Occipital lobe (tissue), 2 donors: Measurements from ENCODE around the gene LRRN3. TPM values are rescaled to one million over a fixed set of nuclear protein-coding genes. Genes with fewer than 3 reads are reported as not detected.
"Not testable (repeated sequence)": the region's sequence is repeated elsewhere in the genome, so short reads cannot be mapped to it uniquely, and the experiment has no call there.

ENCODE experiments used
- DNase-seq: peaks from one replicate; lab custom pipeline; 2025; lab: John Stamatoyannopoulos, UW
- total RNA-seq: library from RNA; depleted of rRNA; stranded (reverse); fragments of >200 nt; gene quantifications from one replicate; pipeline ENCODE4 v1.2.3, GENCODE V29; 2014

Gene LRRN3
- total RNA-seq = 187 TPM

DNA sequence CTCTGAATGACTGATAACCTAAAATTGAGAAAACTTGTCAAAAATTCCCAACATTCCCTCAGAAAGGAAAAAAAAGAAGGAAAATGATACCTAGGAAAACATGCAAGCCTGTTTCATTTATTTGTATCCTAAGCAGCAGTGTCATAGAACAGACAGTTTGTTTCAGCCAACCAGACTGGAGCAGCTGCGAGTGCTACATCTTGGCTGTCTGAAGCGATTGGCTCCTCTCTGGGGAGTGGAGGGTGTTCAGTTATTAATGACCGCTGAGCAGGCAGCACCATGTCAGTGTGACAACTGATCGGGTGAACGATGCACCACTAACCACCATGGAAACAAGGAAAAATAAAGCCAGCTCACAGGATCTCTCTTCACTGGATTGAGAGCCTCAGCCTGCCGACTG lies at the start of gene LRRN3:
Gene LRRN3 (plus strand): TSS at position 282 of the 400 bp plus-strand sequence. CDS start 31,646 bp downstream, outside the sequence.
- DNase-seq = peak; percentile 70

DNA sequence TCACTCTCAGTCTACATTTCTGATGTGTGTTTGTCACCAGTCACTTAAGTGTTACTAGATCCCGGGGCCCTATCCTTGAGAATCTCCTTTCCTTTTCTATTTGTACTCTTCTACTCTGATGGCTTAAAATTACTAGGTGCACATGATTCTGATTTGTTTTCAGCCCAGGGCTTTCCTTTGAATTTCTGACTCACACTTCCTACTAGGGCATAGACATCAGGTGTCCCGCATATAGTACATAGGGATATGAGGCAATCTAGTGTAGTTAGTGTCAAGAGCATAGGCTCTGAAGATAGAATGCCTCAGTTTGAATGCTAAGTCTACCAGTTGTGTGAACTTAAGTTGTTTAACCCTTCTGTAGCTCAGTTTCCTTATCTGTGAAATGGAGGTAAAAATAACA lies 49.4 kb upstream of the LRRN3 start:
- no peak for DNase-seq

DNA sequence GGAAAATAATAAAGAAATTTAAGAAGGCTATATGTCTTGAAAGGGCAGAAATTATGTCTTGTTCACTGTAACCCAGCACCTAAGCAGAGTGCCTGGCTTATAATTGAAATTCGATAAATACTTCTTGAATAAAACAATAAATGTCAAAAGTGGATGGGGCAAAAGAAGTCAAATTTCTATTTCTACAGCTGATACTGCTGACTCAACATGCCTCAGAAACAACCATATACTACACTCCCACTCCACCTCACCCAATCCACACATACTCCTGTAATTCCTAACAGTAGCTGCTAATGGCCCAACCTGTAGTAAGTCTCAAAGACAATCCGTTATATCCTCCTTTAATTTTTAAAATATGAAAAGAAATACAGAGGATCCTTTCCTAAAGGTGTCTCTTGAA lies 48.1 kb upstream of the LRRN3 start:
- no peak for DNase-seq

DNA sequence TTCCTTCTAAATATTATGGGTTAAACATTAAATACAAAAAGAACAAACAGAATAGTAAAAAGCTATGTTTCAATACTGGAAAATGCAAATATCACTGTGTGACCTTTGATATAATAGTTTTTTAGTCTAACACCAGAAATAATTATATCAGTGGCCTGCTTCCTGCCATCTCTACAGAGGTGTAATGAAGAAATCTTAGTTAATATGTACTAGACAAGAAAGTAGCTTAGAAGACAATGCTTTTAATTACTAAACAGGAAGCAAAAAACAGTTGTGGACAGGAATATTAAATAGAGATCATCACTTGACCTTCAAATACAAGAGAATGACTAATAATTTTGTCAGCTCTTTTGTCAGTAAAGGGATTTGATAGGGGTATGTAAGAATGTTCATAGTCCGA lies 47.4 kb upstream of the LRRN3 start:
- DNase-seq = no peak

DNA sequence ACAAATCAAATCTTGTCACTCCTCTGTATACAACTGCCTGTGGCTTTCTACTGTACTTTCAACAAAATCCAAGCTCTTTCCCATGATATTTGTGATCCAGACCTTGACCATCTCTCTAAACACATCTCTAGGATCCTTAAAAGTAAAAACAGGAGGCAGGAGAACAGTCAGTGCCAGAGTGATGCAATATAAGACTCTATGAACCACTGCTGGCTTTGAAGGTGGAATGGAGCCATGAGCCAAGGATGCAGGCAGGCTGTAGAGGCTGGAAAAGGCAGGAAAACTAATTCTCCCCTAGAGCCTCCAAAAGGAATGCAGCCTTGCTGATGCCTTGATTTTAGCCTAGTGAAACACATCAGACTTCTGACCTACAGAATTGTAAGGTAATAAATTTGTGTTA lies 45.5 kb upstream of the LRRN3 start:
- no peak for DNase-seq

DNA sequence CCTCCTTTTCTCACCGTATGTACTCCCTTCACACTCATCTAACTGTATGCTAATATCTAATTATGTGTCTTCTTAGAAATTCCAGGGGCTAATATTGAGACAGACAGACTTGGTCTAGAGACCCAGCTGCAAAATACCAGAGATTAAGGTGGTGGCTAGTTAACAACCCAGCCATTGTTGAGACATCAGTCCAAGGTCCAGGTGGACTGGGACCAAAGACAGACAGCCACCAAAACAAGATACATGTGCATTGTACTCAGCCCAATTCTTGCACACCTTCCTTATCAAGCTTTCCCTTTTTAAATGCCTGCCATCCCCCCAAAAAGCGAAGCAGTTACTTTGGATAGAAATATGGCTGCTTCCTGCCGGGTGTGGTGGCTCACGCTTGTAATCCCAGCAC lies 43.3 kb upstream of the LRRN3 start:
- no peak for DNase-seq

DNA sequence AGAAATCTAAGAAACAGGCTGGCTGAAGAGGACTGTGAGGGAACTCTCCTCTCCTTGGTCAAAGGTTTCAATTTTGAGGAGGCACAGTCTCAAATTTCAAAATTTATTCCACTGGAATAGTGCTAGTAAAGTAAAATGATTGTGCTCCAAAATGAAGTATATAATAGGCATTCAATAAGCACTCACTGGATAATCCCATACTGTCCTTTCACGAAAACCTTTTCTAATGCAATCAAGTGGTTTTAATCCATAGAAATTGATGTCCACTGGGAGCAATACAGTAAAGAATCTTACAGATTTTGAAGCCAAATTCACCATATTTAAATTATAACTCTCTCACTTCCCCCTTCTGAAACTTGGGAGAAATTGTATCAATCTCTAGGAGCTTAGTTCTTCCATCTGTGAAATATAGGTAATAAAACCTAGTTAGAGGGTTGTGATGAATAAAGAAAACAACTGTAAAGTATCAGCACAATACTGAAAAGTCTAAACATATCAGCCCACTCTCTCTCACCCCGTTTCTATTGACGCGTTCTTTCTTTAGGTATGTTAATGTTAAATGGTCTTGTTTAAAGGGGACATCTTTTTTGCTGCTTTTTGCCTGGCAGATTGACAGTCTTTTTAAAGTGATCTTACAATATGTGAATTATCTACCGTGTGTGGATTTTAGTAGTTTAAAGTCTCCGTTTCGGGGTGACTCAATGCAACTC lies 40.8 kb upstream of the LRRN3 start:
- no peak for DNase-seq

DNA sequence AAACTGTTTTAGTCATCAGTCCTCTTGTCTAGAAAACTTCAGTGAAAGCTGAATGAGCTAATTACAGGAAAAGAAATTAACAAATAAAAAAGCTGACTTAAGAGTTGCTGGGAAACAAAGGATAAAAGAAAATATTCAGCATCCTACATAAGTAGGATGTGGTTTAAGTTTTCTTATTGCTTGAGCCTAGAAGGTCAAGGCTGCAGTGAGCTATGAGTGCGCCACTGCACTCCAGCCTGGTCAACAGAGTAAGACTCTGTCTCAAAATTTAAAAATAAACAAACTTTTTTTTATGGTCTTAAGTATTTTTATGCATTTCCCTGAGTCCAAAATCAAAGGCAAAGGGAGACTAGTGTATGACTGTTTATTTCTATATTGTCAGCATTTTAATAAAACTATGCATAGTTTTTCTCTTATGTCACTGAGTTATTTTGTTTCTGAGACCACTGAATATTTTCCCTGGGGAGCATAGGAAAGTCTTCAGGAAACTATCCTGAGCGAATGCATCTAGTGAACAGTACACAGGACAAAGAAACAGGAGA lies 40.0 kb upstream of the LRRN3 start:
- DNase-seq = no peak

DNA sequence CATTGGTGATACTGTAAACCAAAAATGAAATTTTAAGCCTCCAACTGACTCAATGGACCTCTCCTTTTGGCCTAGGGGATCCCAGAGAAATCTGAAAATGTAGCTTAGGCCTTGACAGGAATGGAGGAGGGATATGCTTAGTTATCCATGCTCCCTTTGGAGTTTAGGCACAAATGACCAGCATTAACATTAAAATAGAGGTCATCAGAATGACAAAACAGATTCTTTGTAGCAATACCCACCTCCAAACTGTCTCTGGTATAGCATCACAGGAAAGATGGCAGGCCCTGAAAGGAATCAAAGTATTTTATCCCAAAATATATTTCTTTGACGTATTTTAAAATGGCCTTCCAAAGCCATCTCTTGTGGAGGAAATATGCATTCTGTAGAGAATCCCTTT lies 39.1 kb upstream of the LRRN3 start:
- DNase-seq = no peak

DNA sequence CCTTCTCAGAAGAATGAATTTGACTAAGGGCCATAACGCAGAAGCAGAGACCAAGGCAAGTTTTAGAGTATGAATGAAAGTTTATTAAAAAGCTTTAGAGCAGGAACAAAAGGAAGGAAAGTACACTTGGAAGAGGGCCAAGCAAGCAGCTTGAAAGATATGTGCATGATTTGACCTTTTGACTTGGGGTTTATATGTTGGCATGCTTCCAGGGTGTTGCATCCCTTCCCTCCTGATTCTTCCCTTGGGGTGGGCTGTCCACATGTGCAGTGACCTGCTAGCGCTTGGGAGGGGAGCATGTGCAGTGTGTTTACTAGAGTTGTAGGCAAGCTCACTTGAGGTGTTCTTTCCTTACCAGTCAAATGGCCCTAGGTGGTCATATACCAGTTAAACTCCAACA lies 37.9 kb upstream of the LRRN3 start:
- no peak for DNase-seq

DNA sequence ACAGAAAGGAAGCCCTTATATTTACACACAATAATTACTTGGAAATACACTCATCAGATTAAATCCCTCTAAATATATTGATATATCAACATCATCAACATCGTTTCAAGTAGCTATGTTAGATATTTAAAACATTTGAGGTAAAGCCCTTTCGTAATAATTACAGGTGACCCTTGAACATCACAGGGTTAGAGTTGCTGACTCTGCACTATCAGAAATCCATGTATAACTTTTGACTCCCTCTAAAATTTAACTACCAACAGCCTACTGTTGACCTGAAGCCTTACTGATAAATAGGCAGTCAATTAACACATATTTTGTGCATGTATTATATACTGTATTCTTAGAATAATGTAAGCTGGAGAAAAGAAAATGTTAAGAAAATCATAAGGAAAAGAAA lies 34.6 kb upstream of the LRRN3 start:
- no peak for DNase-seq

DNA sequence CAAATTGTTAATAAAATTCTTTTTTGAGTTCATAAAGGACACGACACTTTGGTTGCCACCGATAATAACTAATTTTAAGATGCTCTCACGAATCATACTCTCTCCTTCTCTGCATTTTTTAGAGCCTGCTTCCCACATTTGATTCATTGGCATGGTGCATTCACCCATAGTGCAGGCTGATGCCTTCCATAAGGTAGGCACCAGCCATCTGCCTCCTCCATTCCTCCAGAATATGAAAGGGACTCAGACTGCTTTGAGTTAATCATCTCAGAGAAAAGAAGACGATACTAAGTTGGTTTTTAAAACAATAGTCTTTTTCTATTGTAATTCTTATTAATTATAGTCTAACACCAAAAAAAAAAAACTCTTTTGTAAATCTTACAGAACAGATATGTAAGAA lies 33.9 kb upstream of the LRRN3 start:
- DNase-seq = no peak

DNA sequence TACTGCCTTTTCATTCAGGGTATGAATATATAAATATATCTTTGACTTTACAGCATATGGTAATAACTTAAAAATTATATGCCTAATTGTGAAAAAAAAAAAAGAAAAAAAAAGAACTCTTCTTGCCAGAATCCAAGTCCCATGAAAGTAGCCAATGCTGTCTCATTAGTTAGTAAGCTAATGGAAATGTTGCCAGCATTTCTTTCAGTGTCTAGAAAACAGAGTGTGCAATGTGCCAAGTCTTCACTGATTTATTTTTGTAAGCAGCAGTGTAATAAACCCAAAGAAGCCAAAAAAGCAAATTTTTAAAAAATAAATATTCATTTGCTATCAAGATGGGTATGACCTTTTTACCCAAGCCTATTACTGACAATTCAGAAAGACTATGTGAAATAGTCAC lies 31.1 kb upstream of the LRRN3 start:
- DNase-seq = no peak

DNA sequence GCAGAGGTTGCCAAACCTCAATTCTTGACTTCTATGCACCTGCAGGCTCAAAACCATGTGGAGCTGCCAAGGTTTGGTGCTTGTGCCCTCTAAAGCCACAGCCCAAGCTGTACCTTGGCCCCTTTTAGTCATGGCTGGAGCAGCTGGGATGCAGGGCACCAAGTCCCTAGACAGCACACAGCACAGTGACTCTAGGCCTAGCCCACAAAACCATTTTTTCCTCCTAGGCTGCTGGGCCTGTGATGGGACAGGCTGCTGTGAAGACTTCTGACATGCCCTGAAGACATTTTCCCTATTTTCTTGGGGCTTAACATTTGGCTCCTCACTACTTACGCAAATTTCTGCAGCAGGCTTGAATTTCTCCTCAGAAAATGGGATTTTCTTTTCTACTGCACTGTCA lies 27.8 kb upstream of the LRRN3 start:
- no peak for DNase-seq

DNA sequence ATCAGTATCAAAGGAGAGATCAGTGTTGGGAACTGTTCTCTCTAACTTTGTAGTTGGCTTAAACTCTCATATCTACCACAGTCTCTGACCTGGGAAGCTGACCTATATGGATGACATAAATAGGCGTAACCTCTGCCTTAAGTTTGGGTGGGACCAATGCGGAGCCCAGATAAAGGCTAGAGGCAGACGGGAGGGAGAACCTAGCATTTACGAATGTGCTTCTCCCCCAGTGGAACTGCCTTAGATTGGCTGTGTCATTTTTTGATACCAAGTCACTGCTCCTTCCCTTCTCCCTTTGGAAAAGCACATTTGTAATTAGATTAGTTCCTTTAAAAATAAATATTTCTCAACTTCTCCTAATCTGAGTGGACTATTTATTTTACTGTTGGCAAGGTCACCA lies 23.7 kb upstream of the LRRN3 start:
- DNase-seq = no peak

DNA sequence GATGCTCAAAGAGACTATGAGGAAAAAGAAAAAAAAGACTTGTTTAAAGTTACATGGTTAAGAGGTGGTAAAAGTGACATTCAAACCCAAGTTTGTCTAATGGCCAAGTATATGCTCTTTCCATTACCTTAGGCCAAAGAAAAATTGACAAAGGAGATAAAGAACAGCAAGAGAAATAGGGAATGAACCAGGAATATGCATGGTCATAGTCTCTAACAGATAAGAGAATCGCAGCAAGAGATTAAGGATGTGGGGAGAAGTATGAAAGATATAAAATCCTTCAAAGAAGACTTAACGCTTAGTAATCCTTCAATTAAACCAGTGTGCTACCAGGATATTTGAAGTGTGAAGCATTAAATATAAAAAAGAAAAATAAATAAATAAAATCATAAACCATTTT lies 23.2 kb upstream of the LRRN3 start:
- no peak for DNase-seq

DNA sequence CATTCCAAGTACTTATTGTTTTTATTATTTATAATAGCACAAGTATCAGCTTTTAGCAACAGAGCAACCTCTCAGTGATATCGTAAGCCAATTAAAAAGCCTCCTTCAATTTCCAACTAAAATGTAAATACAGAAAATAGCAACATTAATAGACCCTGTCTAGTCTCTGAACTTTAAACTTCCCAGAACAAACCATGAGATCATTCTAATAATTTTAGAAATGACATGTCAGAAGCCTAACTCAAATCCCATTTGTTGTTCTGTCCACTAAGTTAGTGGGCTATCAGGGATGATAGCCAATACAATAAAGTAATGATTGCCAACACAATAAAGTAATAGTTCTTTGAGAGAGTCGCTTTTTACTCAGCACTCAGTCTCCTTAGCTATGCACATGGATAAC lies 22.3 kb upstream of the LRRN3 start:
- DNase-seq = no peak

DNA sequence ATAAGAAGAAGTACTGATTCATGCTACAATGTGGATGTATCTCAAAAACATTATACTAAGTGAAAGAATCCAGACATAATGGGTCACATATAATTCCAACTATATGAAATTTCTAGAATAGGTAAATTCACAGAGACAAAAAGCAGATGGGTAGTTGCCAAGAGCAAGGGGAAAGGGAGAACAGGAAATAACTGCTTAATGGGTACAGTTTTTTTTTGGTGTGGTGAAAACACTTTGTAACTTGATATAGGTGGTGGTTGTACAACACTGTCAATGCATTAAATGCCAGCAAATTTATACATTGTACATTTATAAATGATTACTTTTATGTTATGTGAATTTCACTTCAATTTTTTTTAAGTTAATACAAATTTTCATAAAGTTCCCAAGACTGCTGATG lies 19.4 kb upstream of the LRRN3 start:
- DNase-seq = no peak

DNA sequence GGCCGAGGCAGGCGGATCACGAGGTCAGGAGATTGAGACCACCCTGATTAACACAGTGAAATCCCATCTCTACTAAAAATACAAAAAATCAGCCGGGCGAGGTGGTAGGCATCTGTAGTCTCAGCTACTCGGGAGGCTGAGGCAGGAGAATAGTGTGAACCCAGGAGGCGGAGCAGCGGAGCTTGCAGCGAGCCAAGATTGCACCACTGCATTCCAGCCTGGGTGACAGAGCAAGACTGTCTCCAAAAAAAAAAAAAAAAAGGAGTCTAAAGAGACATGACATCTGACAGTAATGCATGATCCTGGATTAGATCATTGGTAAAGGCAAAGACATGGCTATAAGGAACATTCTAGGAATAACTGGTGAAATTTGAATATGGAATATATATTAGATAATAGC lies 18.3 kb upstream of the LRRN3 start:
- not testable (repeated sequence) for DNase-seq

DNA sequence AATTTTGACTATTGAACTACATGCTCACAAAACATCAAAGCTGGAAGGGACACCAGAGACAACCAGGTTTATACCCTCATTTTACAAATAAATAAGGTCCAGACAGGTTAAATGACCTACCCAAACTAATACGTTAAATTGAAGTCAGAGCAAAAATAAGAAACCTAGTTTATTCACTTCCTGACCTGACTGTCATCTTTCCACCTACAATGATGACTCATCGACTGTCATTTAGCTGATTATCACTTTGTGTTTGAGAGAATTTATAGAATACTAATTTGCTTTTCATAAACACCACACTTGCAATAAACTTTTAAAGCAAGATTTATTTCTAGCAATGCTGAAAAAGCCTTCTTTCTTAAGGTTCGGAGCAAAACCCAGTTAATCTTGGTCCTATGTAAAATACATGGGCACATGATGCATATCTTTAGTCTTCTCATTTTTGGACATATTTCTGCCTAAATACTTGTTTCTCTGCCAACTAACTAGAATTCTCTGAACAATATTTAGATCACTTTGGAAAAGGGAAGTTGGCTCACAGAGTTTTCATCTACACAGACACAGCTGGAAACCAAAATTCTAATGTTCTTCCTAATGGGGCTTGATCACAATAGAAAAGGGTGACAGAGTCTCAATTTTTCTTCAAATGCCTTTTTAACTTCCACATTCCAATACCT lies 16.7 kb upstream of the LRRN3 start:
- no peak for DNase-seq

DNA sequence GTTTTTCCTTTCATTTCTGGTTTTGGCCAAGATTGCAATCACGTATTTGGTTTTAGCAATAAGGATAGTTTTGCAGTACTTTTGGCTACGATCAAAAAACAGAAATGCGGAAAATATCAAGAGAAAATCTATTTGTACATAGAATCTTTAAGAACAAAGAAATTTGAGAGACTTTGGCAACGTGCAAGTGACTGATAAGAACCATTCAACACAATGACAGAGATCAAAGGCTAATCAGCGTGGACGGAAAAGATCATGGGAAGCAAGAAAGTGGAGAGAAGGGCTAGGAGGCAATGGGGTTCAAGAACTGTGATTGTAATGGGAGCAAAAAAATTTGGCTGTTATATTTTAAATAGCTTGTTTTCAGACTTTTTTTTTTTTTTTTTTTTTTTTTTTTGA lies 16.2 kb upstream of the LRRN3 start:
- no peak for DNase-seq

DNA sequence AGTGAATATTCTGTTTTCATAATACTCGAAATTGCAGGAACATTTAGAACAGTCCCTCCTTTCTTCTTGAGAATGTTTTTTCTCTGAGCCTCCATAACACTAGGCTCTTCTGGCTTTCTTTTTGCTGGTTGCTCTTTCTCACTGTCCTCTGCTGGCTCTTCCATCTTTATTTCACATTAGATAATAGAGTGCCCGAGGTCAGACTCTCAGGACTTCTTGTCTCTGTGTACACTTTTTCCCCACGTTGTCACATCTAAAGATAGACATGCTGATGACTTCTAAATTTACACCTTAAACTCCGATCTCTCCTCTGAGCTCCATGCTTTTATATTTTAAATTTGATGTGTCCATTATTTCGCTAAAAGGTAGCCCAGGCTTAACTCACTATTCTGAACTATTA lies 15.4 kb upstream of the LRRN3 start:
- no peak for DNase-seq

DNA sequence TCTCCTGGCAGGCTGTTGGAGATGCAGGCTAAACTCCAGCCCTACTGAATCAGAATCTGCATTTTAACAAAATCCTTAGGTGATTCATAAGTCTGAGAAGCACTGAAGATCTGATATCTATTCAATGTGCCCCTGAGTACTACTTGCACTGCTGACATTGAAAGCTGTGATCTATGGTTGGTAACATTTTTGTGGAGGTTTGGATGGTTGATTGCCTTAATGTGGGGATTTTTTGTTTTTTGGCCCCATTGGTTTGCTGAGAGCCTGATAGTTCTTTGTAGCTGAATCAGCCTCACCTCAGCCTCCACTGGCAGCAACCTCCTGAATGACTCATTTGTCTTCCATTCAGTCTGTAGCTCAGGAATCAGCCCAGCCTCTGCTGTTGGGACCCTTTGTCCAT lies 14.7 kb upstream of the LRRN3 start:
- no peak for DNase-seq
